K562 (cell line): ENCODE data around the gene SH3D19. TPM values are rescaled to one million over a fixed set of nuclear protein-coding genes. Genes with fewer than 3 reads are reported as not detected.

ENCODE experiments used
- ATAC-seq: fragments of 200-7000 bp; cut with Tn5 transposase; 3 replicates; pipeline ENCODE4 v1.9.1; 2020; ENCODE audit warnings: moderate library complexity
- BruUV-seq: library from RNA; stranded (reverse); fragments of 400-500 nt; replicated peaks from 2 replicates; lab custom pipeline; 2021; lab: Mats Ljungman, UMichigan
- CTCF ChIA-PET: fragments of 300-600 bp; formaldehyde crosslinking; extraction: SDS; loops from one replicate; lab custom pipeline; 2021; ENCODE audit warnings: low intra/inter-chr PET ratio; lab: Yijun Ruan, JAX
- POLR2A ChIA-PET: fragments of 300-600, 350-650 bp; sonication (Branson Sonifier 250); formaldehyde crosslinking; extraction: SDS; loops from one replicate; lab custom pipeline; 2021; ENCODE audit warnings: antibody characterized with exemption, inconsistent platforms; lab: Yijun Ruan, JAX
- DNase-seq, 4 experiments: peaks; one replicate each; pipeline versions ENCODE4 v3.0.0 to v3.0.0-alpha.2; 2011 to 2018; ENCODE audit warnings: low spot score in 3 of 4, mixed read lengths in 3 of 4; ENCODE audit errors: extremely low read depth in 1 of 4
- FAIRE-seq: peaks from 2 replicates; lab custom pipeline; 2011; peaks lifted over from hg19 to GRCh38; lab: Jason Lieb, UNC
- H2AFZ ChIP-seq: 2 replicates; pipeline ENCODE4 v1.6.0; 2011; ENCODE audit warnings: low read depth, low read length, control low read depth, inconsistent platforms
- H3K27ac ChIP-seq: fragments of 200-600 bp; 3 replicates; pipeline ENCODE4 v1.8.0; 2011; ENCODE audit warnings: low read depth, mild to moderate bottlenecking, control low read depth, inconsistent platforms, low read length, moderate library complexity, mixed read lengths; ENCODE audit errors: extremely low read depth
- H3K27me3 ChIP-seq, 2 experiments: fragments of 300-600 bp in 1 of 2; 2 replicates in 1 of 2; 3 replicates in 1 of 2; pipeline versions ENCODE4 v1.6.0 to v1.8.0; 2011; ENCODE audit warnings: inconsistent platforms in 2 of 2, low read length in 2 of 2, mild to moderate bottlenecking in 1 of 2, mixed read lengths in 1 of 2, moderate library complexity in 1 of 2; ENCODE audit not compliant: control insufficient read depth in 2 of 2, insufficient read depth in 2 of 2
- H3K36me3 ChIP-seq: fragments of 300-600 bp; 3 replicates; pipeline ENCODE4 v1.8.0; 2011; ENCODE audit warnings: mild to moderate bottlenecking, low read length, inconsistent platforms; ENCODE audit not compliant: control insufficient read depth, insufficient read depth
- H3K4me1 ChIP-seq, 2 experiments: fragments of 200-600 bp in 1 of 2; replicated peaks in 1 of 2; 2 replicates in 1 of 2; 3 replicates in 1 of 2; pipeline versions ENCODE4 v1.5.1 to v1.8.0; 2011; ENCODE audit warnings: inconsistent platforms in 2 of 2, low read length in 2 of 2, mild to moderate bottlenecking in 1 of 2, mixed read lengths in 1 of 2, moderate library complexity in 1 of 2; ENCODE audit not compliant: control insufficient read depth in 2 of 2, insufficient read depth in 2 of 2
- H3K4me2 ChIP-seq: 2 replicates; pipeline ENCODE4 v1.6.1; 2011; ENCODE audit warnings: low read length, control low read depth, inconsistent platforms, mixed read lengths; ENCODE audit not compliant: insufficient read depth
- H3K4me3 ChIP-seq: fragments of 200-600 bp; sonication (generic), shearing (Covaris generic); 2 replicates; pipeline ENCODE4 v1.5.1; 2016; ENCODE audit warnings: control low read depth, inconsistent platforms
- H3K79me2 ChIP-seq: fragments of 200-600 bp; 3 replicates; pipeline ENCODE4 v1.8.0; 2011; ENCODE audit warnings: low read length, inconsistent platforms; ENCODE audit not compliant: control insufficient read depth, insufficient read depth
- H3K9ac ChIP-seq, 2 experiments: 2 replicates each; pipeline versions ENCODE4 v1.6.0 to v1.6.1; 2011; ENCODE audit warnings: low read depth in 2 of 2, low read length in 2 of 2, control low read depth in 1 of 2, inconsistent platforms in 1 of 2, mild to moderate bottlenecking in 1 of 2, mixed read lengths in 1 of 2; ENCODE audit not compliant: insufficient read depth in 1 of 2
- H3K9me1 ChIP-seq: one replicate; pipeline ENCODE4 v1.6.0; 2011; ENCODE audit warnings: inconsistent platforms, mild to moderate bottlenecking, low read length, moderate library complexity; ENCODE audit not compliant: control insufficient read depth, insufficient read depth
- H3K9me3 ChIP-seq: replicated peaks from 2 replicates; pipeline ENCODE4 v1.5.1; 2011; ENCODE audit warnings: low read depth, low read length, inconsistent platforms; ENCODE audit not compliant: control insufficient read depth, insufficient read depth
- H4K20me1 ChIP-seq: replicated peaks from 2 replicates; pipeline ENCODE4 v1.6.1; 2011; ENCODE audit warnings: low read length, inconsistent platforms, mixed read lengths; ENCODE audit not compliant: control insufficient read depth, insufficient read depth
- C11orf30 ChIP-seq: fragments of 450-650 bp; IDR thresholded peaks from 2 replicates; pipeline ENCODE4 v1.6.1; 2016; ENCODE audit warnings: low read depth, mild to moderate bottlenecking
- KLF16 ChIP-seq: IDR thresholded peaks from 2 replicates; pipeline ENCODE4 v1.6.1; 2016; ENCODE audit warnings: antibody characterized with exemption
- MAFG ChIP-seq: fragments of 450-650 bp; conservative IDR thresholded peaks from 2 replicates; pipeline ENCODE4 v1.6.1; 2016; ENCODE audit warnings: missing genetic modification characterization, missing compliant biosample characterization
- MAFK ChIP-seq: IDR thresholded peaks from 2 replicates; pipeline ENCODE4 v1.6.1; 2011; ENCODE audit warnings: low read length, improper control_type of control experiment
- MCM7 ChIP-seq, 2 experiments: fragments of 450-650 bp; IDR thresholded peaks; 2 replicates each; pipeline ENCODE4 v1.6.1; 2016 to 2018
- MTA1 ChIP-seq: fragments of 450-650 bp; IDR thresholded peaks from 2 replicates; pipeline ENCODE4 v1.6.1; 2017; ENCODE audit warnings: borderline replicate concordance
- NCOA4 ChIP-seq: fragments of 450-650 bp; IDR thresholded peaks from 2 replicates; pipeline ENCODE4 v1.6.1; 2018; ENCODE audit warnings: mild to moderate bottlenecking; ENCODE audit not compliant: partially characterized antibody
- PHB2 ChIP-seq: fragments of 450-650 bp; IDR thresholded peaks from 2 replicates; pipeline ENCODE4 v1.6.1; 2017; ENCODE audit warnings: low read depth
- RBM25 ChIP-seq: fragments of 200-400 bp; formaldehyde crosslinking; IDR thresholded peaks from 2 replicates; pipeline ENCODE4 v1.6.1; 2018; ENCODE audit warnings: low read length, low read depth, moderate library complexity; ENCODE audit not compliant: severe bottlenecking
- ZNF23 ChIP-seq: fragments of 250-450 bp; sonication (Bioruptor Pico); IDR thresholded peaks from 2 replicates; pipeline ENCODE4 v1.4.0; 2020; ENCODE audit warnings: mild to moderate bottlenecking
- ZNF316 ChIP-seq: fragments of 450-650 bp; IDR thresholded peaks from 2 replicates; pipeline ENCODE4 v1.6.1; 2016
- ZNF584 ChIP-seq: fragments of 200-800 bp; sonication (Bioruptor generic); IDR thresholded peaks from 2 replicates; pipeline ENCODE4 v1.6.1; 2016; ENCODE audit warnings: low read depth, mild to moderate bottlenecking, missing genetic modification characterization, missing compliant biosample characterization
- WGBS: fragments of 100-300 bp; shearing (Covaris generic); methylation state at CpG from one replicate; pipeline ENCODE4 v1.1.6; 2016; ENCODE audit warnings: low coverage, mixed read lengths; ENCODE audit not compliant: insufficient coverage; ENCODE audit errors: missing lambda C conversion rate; 5-methylcytosine and 5-hydroxymethylcytosine counted together
- in situ Hi-C: fragments of 300-500 bp; cut with MboI; formaldehyde crosslinking; loops from 4 replicates; pipeline ENCODE4 v1.15.0; 2018; ENCODE audit warnings: inconsistent platforms, mixed read lengths
- intact Hi-C: fragments of 100-400 bp; cut with micrococcal nuclease; formaldehyde crosslinking; loops from 2 replicates; pipeline ENCODE4 v1.14.2; 2022
- polyA plus RNA-seq, 8 experiments: library from polyadenylated mRNA; depleted of rRNA in 4 of 8; stranded (reverse) in 5 of 8; unstranded in 3 of 8; fragments of >200 nt; fragmentation: Nextera tagmentation in 2 of 8; fragmentation: Illumina TruSeq in 1 of 8; extraction: Ambion mirVana in 2 of 8; extraction: Trizol in 1 of 8; gene quantifications; 2 replicates each; pipeline versions ENCODE4 v1.2.1 to v1.2.3, GENCODE V29; 2011 to 2014; ENCODE audit warnings: inconsistent platforms in 1 of 8, missing spikeins in 1 of 8
- total RNA-seq, 7 experiments: library from RNA; depleted of rRNA in 6 of 7; stranded (reverse); fragments of >200 nt in 6 of 7; fragmentation: Illumina TruSeq in 2 of 7; extraction: Trizol in 2 of 7; gene quantifications; 2 replicates each; pipeline versions ENCODE4 v1.2.1 to v1.2.3, GENCODE V29; 2011 to 2021; ENCODE audit warnings: low replicate concordance in 1 of 7
- TF ChIP-seq, protein P1 (sequence below): sonication (generic); formaldehyde crosslinking; IDR thresholded peaks from 2 replicates; pipeline ENCODE4 v1.8.0; 2023; ENCODE audit warnings: mild to moderate bottlenecking, missing genetic modification reagents
- TF ChIP-seq, protein P2 (sequence below): fragments of 200-800 bp; sonication (Bioruptor generic); IDR thresholded peaks from 2 replicates; pipeline ENCODE4 v1.6.1; 2017; ENCODE audit warnings: missing genetic modification characterization, missing compliant biosample characterization

Gene SH3D19
- total and polyA plus RNA-seq, 9 of the 15 experiments (the other 6 are each of a cell fraction or from before 2014, with no cell fraction given) = 0.42 to 2.2 (median 1.1) TPM; not detected in 6

DNA sequence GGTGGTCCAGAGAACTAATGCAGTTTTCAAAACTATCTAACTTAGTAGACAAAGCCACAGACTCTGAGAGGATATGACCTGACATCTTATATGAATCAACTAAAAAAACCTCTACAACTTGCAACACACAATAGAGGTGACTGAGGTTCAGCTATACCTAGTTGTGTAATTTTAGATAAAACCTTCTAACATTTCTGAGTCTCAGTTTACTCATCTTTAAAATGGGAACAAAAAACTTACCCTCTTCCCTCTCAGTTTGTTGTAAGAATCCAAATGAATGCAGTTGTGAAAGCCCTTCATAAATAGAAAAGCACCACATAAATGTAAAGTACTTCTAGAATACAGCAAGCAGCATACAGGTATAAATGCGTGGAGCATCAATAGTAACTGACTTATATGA, 5.9 kb downstream of the SH3D19 start:
- ATAC-seq = no peak
- Histone ChIP-seq H3K79me2 (no peaks in the 10 kb centered on the region), H3K9me3 (no peaks in the 10 kb centered on the region), H3K27ac (no peak overlapping the region), H4K20me1 (no peaks in the 10 kb centered on the region), H3K9ac (no peak overlapping the region), H3K36me3 (no peaks in the 10 kb centered on the region), H3K9me1 (no peaks in the 10 kb centered on the region), H3K4me1 (no peaks in the 10 kb centered on the region), H2AFZ (no peak overlapping the region), H3K4me2 (no peak overlapping the region), H3K27me3 (peaks cover 4 to 5% of the 10 kb centered on the region in 2 experiments; a peak in 2 of 5 replicates), H3K4me3 (no peak overlapping the region)
- intact Hi-C loops = no loop called here
- ChIA-PET POLR2A (no interaction called here), CTCF (no interaction called here)
- no peak for DNase-seq
- WGBS = 0% methylated on average over 1 of the region's 1 CpG
- FAIRE-seq = no peak
- in situ Hi-C loops = no loop called here
- no TSS peak for BruUV-seq
- TF ChIP-seq ZNF23 (CRISPR knock-in tag) (no peak), RBM25 (peak; percentile 75), PHB2 (no peak), KLF16 (no peak)

DNA sequence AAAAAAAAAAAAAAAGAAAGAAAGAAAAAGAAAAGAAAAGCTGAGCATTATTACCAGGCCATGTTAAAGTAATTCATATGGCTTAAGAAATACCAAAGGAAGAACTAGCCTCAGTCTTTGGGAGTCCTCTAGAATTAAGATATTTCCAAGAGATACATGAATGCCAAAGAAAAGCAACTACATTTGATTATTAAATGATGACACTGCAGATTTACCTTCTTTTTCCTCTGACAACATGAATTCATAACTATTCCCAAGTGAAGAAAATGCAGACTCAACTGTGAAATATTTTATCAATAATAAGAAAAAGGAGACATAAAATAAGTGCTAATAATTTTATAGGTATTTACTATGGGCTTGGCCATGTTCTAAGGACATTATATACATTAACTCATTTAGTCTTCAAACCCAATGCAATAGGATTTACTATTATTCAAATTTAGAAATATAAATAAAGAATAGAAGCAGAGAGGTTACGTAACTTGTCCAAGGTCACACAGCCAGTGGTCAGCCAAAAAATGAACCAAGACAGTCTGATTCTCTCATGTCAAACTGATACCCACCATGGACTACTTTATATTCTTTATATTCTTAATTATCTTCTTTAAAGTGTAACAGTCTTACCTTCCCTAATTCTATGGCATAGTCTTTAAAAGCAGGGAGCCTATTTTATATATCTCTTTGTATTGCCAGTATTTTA, 6.9 kb downstream of the SH3D19 start:
- no TSS peak for BruUV-seq
- Histone ChIP-seq H3K4me2 (no peak overlapping the region), H3K9me1 (no peaks in the 10 kb centered on the region), H3K79me2 (no peaks in the 10 kb centered on the region), H4K20me1 (no peaks in the 10 kb centered on the region), H3K27me3 (no peaks in the 10 kb centered on the region; a peak in 1 of 5 replicates), H3K4me1 (no peaks in the 10 kb centered on the region), H2AFZ (no peak overlapping the region), H3K9ac (no peak overlapping the region), H3K36me3 (no peaks in the 10 kb centered on the region), H3K9me3 (no peaks in the 10 kb centered on the region), H3K27ac (no peak overlapping the region), H3K4me3 (no peak overlapping the region)
- 10% methylated on average over 1 of the region's 1 CpG for WGBS
- ChIA-PET CTCF (no interaction called here), POLR2A (no interaction called here)
- ATAC-seq (no peak), DNase-seq (no peak), FAIRE-seq (no peak)
- intact Hi-C loops (no loop called here), in situ Hi-C loops (no loop called here)
- TF ChIP-seq MAFK = peak; percentile 88
- no peak for TF ChIP-seq ZNF584 (CRISPR knock-in tag)
- TF ChIP-seq, protein P1, sequence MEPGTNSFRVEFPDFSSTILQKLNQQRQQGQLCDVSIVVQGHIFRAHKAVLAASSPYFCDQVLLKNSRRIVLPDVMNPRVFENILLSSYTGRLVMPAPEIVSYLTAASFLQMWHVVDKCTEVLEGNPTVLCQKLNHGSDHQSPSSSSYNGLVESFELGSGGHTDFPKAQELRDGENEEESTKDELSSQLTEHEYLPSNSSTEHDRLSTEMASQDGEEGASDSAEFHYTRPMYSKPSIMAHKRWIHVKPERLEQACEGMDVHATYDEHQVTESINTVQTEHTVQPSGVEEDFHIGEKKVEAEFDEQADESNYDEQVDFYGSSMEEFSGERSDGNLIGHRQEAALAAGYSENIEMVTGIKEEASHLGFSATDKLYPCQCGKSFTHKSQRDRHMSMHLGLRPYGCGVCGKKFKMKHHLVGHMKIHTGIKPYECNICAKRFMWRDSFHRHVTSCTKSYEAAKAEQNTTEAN = no peak
- TF ChIP-seq C11orf30 = peak; percentile 73
- no peak for TF ChIP-seq MTA1
- TF ChIP-seq ZNF316 = peak; percentile 90
- peak; percentile 67 for TF ChIP-seq MAFG (tag)
- no peak for TF ChIP-seq MCM7 (IDR thresholded peaks at IDR 0.05)
- TF ChIP-seq NCOA4 = no peak
- TF ChIP-seq, protein P2, sequence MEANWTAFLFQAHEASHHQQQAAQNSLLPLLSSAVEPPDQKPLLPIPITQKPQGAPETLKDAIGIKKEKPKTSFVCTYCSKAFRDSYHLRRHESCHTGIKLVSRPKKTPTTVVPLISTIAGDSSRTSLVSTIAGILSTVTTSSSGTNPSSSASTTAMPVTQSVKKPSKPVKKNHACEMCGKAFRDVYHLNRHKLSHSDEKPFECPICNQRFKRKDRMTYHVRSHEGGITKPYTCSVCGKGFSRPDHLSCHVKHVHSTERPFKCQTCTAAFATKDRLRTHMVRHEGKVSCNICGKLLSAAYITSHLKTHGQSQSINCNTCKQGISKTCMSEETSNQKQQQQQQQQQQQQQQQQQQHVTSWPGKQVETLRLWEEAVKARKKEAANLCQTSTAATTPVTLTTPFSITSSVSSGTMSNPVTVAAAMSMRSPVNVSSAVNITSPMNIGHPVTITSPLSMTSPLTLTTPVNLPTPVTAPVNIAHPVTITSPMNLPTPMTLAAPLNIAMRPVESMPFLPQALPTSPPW (CRISPR knock-in tag) = no peak
